ENCODE measurements around the gene RGL2. TPM values are rescaled to one million over a fixed set of nuclear protein-coding genes. Genes with fewer than 3 reads are reported as not detected.

RGL2 gene
- total and polyA plus RNA-seq, 2 donors (not counting 1 experiment from before 2014, with no cell fraction given): 98.5 to 133 TPM

GRCh38 chr6:33297956-33298772 lies 578 bp downstream of the RGL2 start:
- DNase-seq (peak; percentile 82), ATAC-seq (ENCODE audit: low read depth) (peak; percentile 13)
- peak overlapping the region; percentile 84 for H3K9ac ChIP-seq (ENCODE audit: low read length)
- no peaks in the 10 kb centered on the region for H3K9me3 Mint-ChIP-seq (ENCODE audit: insufficient read depth)
- 0% methylated on average over 21 of the region's 42 CpGs for WGBS (ENCODE audit: insufficient coverage)
- peak overlapping the region; percentile 93 for H3K4me2 ChIP-seq (replicated peaks; ENCODE audit: low read depth, low read length, poor library complexity, severe bottlenecking)
- no peaks in the 10 kb centered on the region for H3K27me3 Mint-ChIP-seq
- intact Hi-C loops (cut with micrococcal nuclease): loop anchor here (2.0 kb wide), 3 partner anchors 49 to 113 kb away; partner anchors contain the start of genes PHF1, RXRB and SLC39A7
- peak overlapping the region; percentile 65 for H2AFZ ChIP-seq (ENCODE audit: insufficient read depth, low read depth, low read length, poor library complexity, severe bottlenecking)
- H3K27me3 ChIP-seq (replicated peaks in 1 of 4; ENCODE audit: control extremely low read depth in 1 of 4, control insufficient read depth in 3 of 4, insufficient read depth in 4 of 4, low read length in 3 of 4): no peaks in the 10 kb centered on the region
- H3K9me3 ChIP-seq (ENCODE audit: control extremely low read depth in 1 of 3, control insufficient read depth in 2 of 3, insufficient read depth in 1 of 3, low read length in 2 of 3): no peaks in the 10 kb centered on the region
- H3K4me3 Mint-ChIP-seq: peak overlapping the region; percentile 99
- peaks cover 0 to 53% of the 10 kb centered on the region in 2 experiments for H3K36me3 ChIP-seq (replicated peaks in 1 of 2; ENCODE audit: control extremely low read depth in 1 of 2, control insufficient read depth in 1 of 2, extremely low read depth in 1 of 2, insufficient read depth in 2 of 2, low read length in 1 of 2)
- peaks cover 13% of the 10 kb centered on the region for H3K79me2 ChIP-seq (ENCODE audit: control insufficient read depth, insufficient read depth, low read length)
- TF ChIP-seq EZH2 (IDR thresholded peaks at IDR 0.05; ENCODE audit: borderline replicate concordance, insufficient read depth, low read depth, low read length, poor library complexity, severe bottlenecking) (no peak), CTCF (IDR thresholded peaks at IDR 0.05) (peak; percentile 15)
- H3K4me1 Mint-ChIP-seq: peaks cover 33% of the 10 kb centered on the region
- H3K4me3 ChIP-seq (ENCODE audit: control extremely low read depth in 1 of 5, extremely low read depth in 1 of 5, insufficient read depth in 1 of 5, low read depth in 2 of 5, low read length in 4 of 5): peak overlapping the region; percentile 62 to 96 (median 79)
- POLR2A ChIA-PET: interaction anchor here (0.6 to 3.3 kb wide), 12 partner anchors 9 to 217 kb away, joined by 3 to 22 read pairs (median 10); partner anchors contain the start of genes B3GALT4, PFDN6, RPS18 and TAPBP
- H4K20me1 ChIP-seq (ENCODE audit: control insufficient read depth, insufficient read depth, low read length, poor library complexity, severe bottlenecking): peaks cover 20% of the 10 kb centered on the region
- peak overlapping the region; percentile 99 for H3K27ac Mint-ChIP-seq
- H3K4me1 ChIP-seq (ENCODE audit: control insufficient read depth in 2 of 2, insufficient read depth in 2 of 2, low read length in 2 of 2): peaks cover 12 to 21% of the 10 kb centered on the region in 2 donors
- CTCF ChIA-PET: interaction anchor here (0.7 to 5.0 kb wide), 9 partner anchors 9 to 136 kb away, joined by 3 to 54 read pairs (median 8); partner anchors contain the start of genes B3GALT4, PFDN6, RPS18 and TAPBP
- peak overlapping the region; percentile 86 to 91 for H3K27ac ChIP-seq (ENCODE audit: low read length in 2 of 2)

Measured in B cell (primary cell).